HepG2 (cell line): ENCODE measurements around the gene ANAPC2. TPM values are rescaled to one million over a fixed set of nuclear protein-coding genes. Genes with fewer than 3 reads are reported as not detected.
A peak's percentile ranks its signal among the peaks of the same experiment; 100 is the strongest.

Experiments
- ATF5 ChIP-seq: sonication (generic); formaldehyde crosslinking; IDR thresholded peaks from 2 replicates; pipeline ENCODE4 v1.4.0; 2020; ENCODE audit warnings: mild to moderate bottlenecking, low read depth, missing genetic modification reagents
- DMAP1 ChIP-seq: IDR thresholded peaks from 2 replicates; pipeline ENCODE4 v1.6.1; 2016
- ETV5 ChIP-seq: IDR thresholded peaks from 2 replicates; pipeline ENCODE4 v1.6.1; 2018; ENCODE audit warnings: missing biosample characterization, missing genetic modification reagents, inconsistent platforms, borderline replicate concordance
- GLI4 ChIP-seq: sonication (generic); formaldehyde crosslinking; IDR thresholded peaks from 2 replicates; pipeline ENCODE4 v1.5.1; 2020; ENCODE audit warnings: missing genetic modification reagents, mild to moderate bottlenecking, moderate library complexity, borderline replicate concordance
- HIVEP1 ChIP-seq: sonication (generic); formaldehyde crosslinking; IDR thresholded peaks from 2 replicates; pipeline ENCODE4 v1.4.0; 2020; ENCODE audit warnings: mild to moderate bottlenecking, missing genetic modification reagents
- HOXA3 ChIP-seq: sonication (generic); formaldehyde crosslinking; IDR thresholded peaks from 2 replicates; pipeline ENCODE4 v1.5.0; 2020; ENCODE audit warnings: missing genetic modification reagents
- MIER2 ChIP-seq: IDR thresholded peaks from 2 replicates; pipeline ENCODE4 v1.6.1; 2016; ENCODE audit warnings: missing biosample characterization, missing genetic modification reagents
- MLXIP ChIP-seq: sonication (generic); formaldehyde crosslinking; IDR thresholded peaks from 2 replicates; pipeline ENCODE4 v1.9.0; 2021; ENCODE audit warnings: missing genetic modification reagents, borderline replicate concordance
- NCOA2 ChIP-seq: sonication (generic); formaldehyde crosslinking; IDR thresholded peaks from 2 replicates; pipeline ENCODE4 v1.8.0; 2022; ENCODE audit warnings: inconsistent platforms
- POGK ChIP-seq: sonication (generic); formaldehyde crosslinking; conservative IDR thresholded peaks from 2 replicates; pipeline ENCODE4 v1.8.0; 2022; ENCODE audit warnings: mild to moderate bottlenecking, moderate library complexity, missing genetic modification reagents
- SIN3B ChIP-seq: fragments of 150-350 bp; IDR thresholded peaks from 2 replicates; pipeline ENCODE4 v1.6.1; 2014; ENCODE audit warnings: low read length
- SMAD9 ChIP-seq: sonication (generic); formaldehyde crosslinking; IDR thresholded peaks from 2 replicates; pipeline ENCODE4 v1.5.1; 2020; ENCODE audit warnings: mild to moderate bottlenecking, missing genetic modification reagents
- SOX5 ChIP-seq: IDR thresholded peaks from 2 replicates; pipeline ENCODE4 v1.6.1; 2016; ENCODE audit warnings: borderline replicate concordance
- TEAD3 ChIP-seq: optimal IDR thresholded peaks from 2 replicates; pipeline ENCODE3; 2016; ENCODE audit warnings: borderline replicate concordance
- ZBTB46 ChIP-seq: sonication (generic); formaldehyde crosslinking; IDR thresholded peaks from 2 replicates; pipeline ENCODE4 v1.4.0; 2020; ENCODE audit warnings: mild to moderate bottlenecking, missing genetic modification reagents, borderline replicate concordance
- ZKSCAN8 ChIP-seq: IDR thresholded peaks from 2 replicates; pipeline ENCODE4 v1.6.1; 2016; ENCODE audit warnings: borderline replicate concordance, missing genetic modification reagents, missing compliant biosample characterization
- ZNF207 ChIP-seq: fragments of 450-650 bp; IDR thresholded peaks from 2 replicates; pipeline ENCODE4 v1.6.1; 2016; ENCODE audit warnings: antibody characterized with exemption, borderline replicate concordance
- ZNF354B ChIP-seq: sonication (generic); formaldehyde crosslinking; IDR thresholded peaks from 2 replicates; pipeline ENCODE4 v1.8.0; 2022; ENCODE audit warnings: mild to moderate bottlenecking, missing genetic modification reagents
- ZNF468 ChIP-seq: sonication (generic); formaldehyde crosslinking; IDR thresholded peaks from 2 replicates; pipeline ENCODE4 v1.8.0; 2022; ENCODE audit warnings: mild to moderate bottlenecking, moderate library complexity, missing genetic modification reagents
- ZNF580 ChIP-seq: IDR thresholded peaks from 2 replicates; pipeline ENCODE4 v1.6.1; 2016; ENCODE audit warnings: low read depth, borderline replicate concordance
- polyA plus RNA-seq, 8 experiments: library from polyadenylated mRNA; depleted of rRNA in 3 of 8; stranded (reverse) in 7 of 8; unstranded in 1 of 8; fragments of >200 nt; fragmentation: Illumina TruSeq in 4 of 8; extraction: Trizol in 4 of 8; gene quantifications; 2 replicates each; pipeline versions ENCODE4 v1.2.1 to v1.2.3, GENCODE V29; 2011 to 2016; ENCODE audit warnings: low read depth in 4 of 8, missing spikeins in 1 of 8, mixed read lengths in 1 of 8; ENCODE audit not compliant: insufficient read depth in 1 of 8
- total RNA-seq, 5 experiments: library from RNA; depleted of rRNA; stranded (reverse); fragments of >200 nt; fragmentation: Illumina TruSeq; extraction: Trizol; gene quantifications; 2 replicates each; pipeline ENCODE4 v1.2.3, GENCODE V29; 2016; ENCODE audit warnings: low read depth in 1 of 5
- TF ChIP-seq, protein P1 (sequence below), 2 experiments: fragments of 450-650 bp in 1 of 2; sonication (generic) in 1 of 2; formaldehyde crosslinking; IDR thresholded peaks; 2 replicates each; pipeline versions ENCODE4 v1.5.0 to v1.8.0; 2020 to 2022; ENCODE audit warnings: mild to moderate bottlenecking in 1 of 2, missing genetic modification reagents in 1 of 2

Gene ANAPC2
- total and polyA plus RNA-seq, 2 of the 13 experiments (the other 11 are each of a cell fraction or from before 2014, with no cell fraction given), result 12.3 to 15.4 TPM

DNA sequence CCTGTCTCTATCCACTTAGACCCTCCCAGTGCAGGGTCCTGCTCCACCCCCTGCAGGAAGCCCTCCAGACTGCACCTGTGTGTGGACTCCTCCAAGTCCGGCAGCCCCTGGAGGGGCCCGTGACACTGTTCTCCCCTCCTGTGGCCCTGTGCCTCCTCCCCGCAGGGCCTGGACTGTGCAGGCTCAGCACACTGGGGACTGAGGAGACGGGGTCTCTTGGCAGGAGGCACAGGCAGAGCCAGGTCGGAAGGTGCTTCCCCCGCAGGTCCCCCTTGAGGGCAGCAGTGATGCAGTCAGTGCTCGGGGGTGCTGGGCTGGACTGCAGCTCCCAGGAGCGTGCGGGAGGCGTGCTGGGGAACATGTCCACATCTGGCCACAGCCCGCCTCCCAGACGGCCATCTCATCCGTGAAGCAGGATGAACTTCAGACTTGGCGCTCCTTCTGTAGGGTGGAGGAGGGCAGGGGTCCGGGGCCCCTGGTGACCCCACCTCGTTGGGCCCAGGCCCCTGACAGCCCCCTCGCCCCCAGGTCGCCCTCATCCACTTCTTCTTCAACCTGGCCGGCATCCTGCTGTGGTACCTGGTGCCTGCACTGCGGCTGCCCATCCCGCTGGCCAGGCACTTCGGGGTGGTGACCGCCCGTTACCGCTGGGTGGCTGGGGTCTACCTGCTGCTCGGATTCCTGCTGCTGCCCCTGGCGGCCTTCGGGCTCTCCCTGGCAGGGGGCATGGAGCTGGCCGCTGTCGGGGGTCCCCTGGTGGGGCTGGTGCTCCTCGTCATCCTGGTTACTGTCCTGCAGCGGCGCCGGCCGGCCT is 47.3 kb upstream of the ANAPC2 start (continued):
- TF ChIP-seq, protein P1, sequence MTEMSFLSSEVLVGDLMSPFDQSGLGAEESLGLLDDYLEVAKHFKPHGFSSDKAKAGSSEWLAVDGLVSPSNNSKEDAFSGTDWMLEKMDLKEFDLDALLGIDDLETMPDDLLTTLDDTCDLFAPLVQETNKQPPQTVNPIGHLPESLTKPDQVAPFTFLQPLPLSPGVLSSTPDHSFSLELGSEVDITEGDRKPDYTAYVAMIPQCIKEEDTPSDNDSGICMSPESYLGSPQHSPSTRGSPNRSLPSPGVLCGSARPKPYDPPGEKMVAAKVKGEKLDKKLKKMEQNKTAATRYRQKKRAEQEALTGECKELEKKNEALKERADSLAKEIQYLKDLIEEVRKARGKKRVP (CRISPR knock-in tag; IDR thresholded peaks at IDR 0.05), result no peak
- TF ChIP-seq ZNF354B (CRISPR knock-in tag) (peak; percentile 74; the same call in 1 of the 2 replicates), HOXA3 (CRISPR knock-in tag) (peak; percentile 66; the same call in 1 of the 2 replicates), ZNF468 (no peak), POGK (CRISPR knock-in tag) (no peak), TEAD3 (CRISPR knock-in tag) (no peak), ZNF207 (no peak), SIN3B (no peak; the same call in 1 of the 2 replicates), ETV5 (peak; percentile 45; the same call in 1 of the 2 replicates), ATF5 (CRISPR knock-in tag) (no peak), NCOA2 (CRISPR knock-in tag) (no peak), MIER2 (no peak), MLXIP (CRISPR knock-in tag) (0 out of 2 replicates have a peak, but pooled peaks have one; percentile 42), ZNF580 (CRISPR knock-in tag) (peak; percentile 72; the same call in 1 of the 2 replicates), GLI4 (no peak), SMAD9 (no peak), ZBTB46 (CRISPR knock-in tag) (no peak), DMAP1 (CRISPR knock-in tag) (no peak), HIVEP1 (CRISPR knock-in tag) (no peak; the same call in 1 of the 2 replicates), SOX5 (CRISPR knock-in tag) (peak; percentile 29), ZKSCAN8 (CRISPR knock-in tag) (no peak)
